GM23338 (cell line): ENCODE results near the gene XKRX.

Experiments
- CREB1 ChIP-seq: fragments of 250-450 bp; sonication (Bioruptor Pico); IDR thresholded peaks from 2 replicates; pipeline ENCODE4 v1.5.0; 2020; ENCODE audit warnings: low read depth, mild to moderate bottlenecking, moderate library complexity
- EZH2 ChIP-seq: fragments of 200-600 bp; sonication (generic); IDR thresholded peaks from one replicate; pipeline ENCODE4 v1.8.0; 2017; ENCODE audit warnings: antibody characterized with exemption, mild to moderate bottlenecking, low read depth; ENCODE audit not compliant: unreplicated experiment
- EZH2phosphoT487 ChIP-seq: fragments of 200-600 bp; sonication (generic); IDR thresholded peaks from one replicate; pipeline ENCODE4 v1.8.1; 2018; ENCODE audit warnings: antibody characterized with exemption; ENCODE audit not compliant: unreplicated experiment
- JUNB ChIP-seq: IDR thresholded peaks from one replicate; pipeline ENCODE4 v1.6.1; 2016; ENCODE audit warnings: antibody characterized with exemption; ENCODE audit not compliant: unreplicated experiment
- NANOG ChIP-seq: IDR thresholded peaks from 2 replicates; pipeline ENCODE4 v1.6.1; 2016; ENCODE audit warnings: antibody characterized with exemption, borderline replicate concordance
- POLR2AphosphoS5 ChIP-seq: IDR thresholded peaks from 2 replicates; pipeline ENCODE4 v1.6.1; 2016; ENCODE audit warnings: antibody characterized with exemption, low read depth
- ZNF114 ChIP-seq: fragments of 250-450 bp; sonication (Bioruptor Pico); IDR thresholded peaks from 2 replicates; pipeline ENCODE4 v1.5.0; 2020; ENCODE audit warnings: mild to moderate bottlenecking, moderate library complexity
- ZNF331 ChIP-seq: fragments of 250-450 bp; sonication (Bioruptor Pico); IDR thresholded peaks from 2 replicates; pipeline ENCODE4 v1.5.0; 2020; ENCODE audit warnings: low read depth, mild to moderate bottlenecking, moderate library complexity
- TF ChIP-seq, protein P1 (sequence below), 2 experiments: fragments of 200-600 bp in 1 of 2; sonication (generic) in 1 of 2; conservative IDR thresholded peaks; 2 replicates each; pipeline versions ENCODE4 v1.5.1 to v1.6.1; 2016 to 2017; ENCODE audit warnings: antibody characterized with exemption in 2 of 2, low read depth in 2 of 2, mild to moderate bottlenecking in 2 of 2, moderate library complexity in 1 of 2
- TF ChIP-seq, protein P2 (sequence below): IDR thresholded peaks from one replicate; pipeline ENCODE4 v1.6.1; 2018; ENCODE audit warnings: antibody characterized with exemption; ENCODE audit not compliant: unreplicated experiment
- TF ChIP-seq, protein P3 (sequence below): IDR thresholded peaks from 2 replicates; pipeline ENCODE4 v1.6.1; 2016; ENCODE audit warnings: antibody characterized with exemption

DNA sequence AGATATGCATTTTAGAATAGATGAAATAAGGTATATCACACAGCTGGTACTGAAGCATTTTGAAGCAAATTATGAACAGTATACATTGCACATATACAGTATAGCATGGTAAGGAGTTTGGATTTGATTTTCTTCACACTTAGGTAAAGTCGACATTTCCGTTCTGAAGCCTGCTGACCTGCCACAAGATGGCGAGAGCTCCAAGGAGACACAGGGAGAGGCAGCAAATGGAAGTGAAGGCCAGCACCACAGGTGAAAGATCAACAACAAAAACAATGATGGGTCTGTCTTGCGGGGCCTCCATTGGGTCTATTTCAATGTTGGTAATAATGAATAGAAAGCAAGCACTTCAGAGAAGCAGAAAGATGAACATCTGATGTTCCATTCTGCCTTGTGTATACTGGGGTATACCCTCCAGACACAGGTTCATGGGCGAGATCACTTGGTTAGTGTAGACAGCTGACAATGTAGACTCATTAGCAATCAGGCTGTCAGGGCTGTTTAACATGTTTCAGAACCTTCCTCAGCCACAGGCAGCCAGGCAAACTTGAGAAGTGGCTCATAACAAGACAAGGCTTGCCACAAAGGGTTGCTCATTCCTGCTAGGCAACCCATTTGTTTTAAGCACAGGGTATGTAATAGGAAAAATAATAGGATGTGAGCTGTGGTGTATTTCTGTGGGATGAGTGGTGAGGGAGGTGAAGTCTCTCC, 33.2 kb downstream of the XKRX start:
- TF ChIP-seq, protein P1, sequence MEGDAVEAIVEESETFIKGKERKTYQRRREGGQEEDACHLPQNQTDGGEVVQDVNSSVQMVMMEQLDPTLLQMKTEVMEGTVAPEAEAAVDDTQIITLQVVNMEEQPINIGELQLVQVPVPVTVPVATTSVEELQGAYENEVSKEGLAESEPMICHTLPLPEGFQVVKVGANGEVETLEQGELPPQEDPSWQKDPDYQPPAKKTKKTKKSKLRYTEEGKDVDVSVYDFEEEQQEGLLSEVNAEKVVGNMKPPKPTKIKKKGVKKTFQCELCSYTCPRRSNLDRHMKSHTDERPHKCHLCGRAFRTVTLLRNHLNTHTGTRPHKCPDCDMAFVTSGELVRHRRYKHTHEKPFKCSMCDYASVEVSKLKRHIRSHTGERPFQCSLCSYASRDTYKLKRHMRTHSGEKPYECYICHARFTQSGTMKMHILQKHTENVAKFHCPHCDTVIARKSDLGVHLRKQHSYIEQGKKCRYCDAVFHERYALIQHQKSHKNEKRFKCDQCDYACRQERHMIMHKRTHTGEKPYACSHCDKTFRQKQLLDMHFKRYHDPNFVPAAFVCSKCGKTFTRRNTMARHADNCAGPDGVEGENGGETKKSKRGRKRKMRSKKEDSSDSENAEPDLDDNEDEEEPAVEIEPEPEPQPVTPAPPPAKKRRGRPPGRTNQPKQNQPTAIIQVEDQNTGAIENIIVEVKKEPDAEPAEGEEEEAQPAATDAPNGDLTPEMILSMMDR (conservative IDR thresholded peaks at IDR 0.05; ENCODE audit: low read depth in 2 of 2), result peak; percentile 63 to 78
- TF ChIP-seq EZH2phosphoT487, result no peak
- no peak for TF ChIP-seq JUNB
- TF ChIP-seq, protein P2, sequence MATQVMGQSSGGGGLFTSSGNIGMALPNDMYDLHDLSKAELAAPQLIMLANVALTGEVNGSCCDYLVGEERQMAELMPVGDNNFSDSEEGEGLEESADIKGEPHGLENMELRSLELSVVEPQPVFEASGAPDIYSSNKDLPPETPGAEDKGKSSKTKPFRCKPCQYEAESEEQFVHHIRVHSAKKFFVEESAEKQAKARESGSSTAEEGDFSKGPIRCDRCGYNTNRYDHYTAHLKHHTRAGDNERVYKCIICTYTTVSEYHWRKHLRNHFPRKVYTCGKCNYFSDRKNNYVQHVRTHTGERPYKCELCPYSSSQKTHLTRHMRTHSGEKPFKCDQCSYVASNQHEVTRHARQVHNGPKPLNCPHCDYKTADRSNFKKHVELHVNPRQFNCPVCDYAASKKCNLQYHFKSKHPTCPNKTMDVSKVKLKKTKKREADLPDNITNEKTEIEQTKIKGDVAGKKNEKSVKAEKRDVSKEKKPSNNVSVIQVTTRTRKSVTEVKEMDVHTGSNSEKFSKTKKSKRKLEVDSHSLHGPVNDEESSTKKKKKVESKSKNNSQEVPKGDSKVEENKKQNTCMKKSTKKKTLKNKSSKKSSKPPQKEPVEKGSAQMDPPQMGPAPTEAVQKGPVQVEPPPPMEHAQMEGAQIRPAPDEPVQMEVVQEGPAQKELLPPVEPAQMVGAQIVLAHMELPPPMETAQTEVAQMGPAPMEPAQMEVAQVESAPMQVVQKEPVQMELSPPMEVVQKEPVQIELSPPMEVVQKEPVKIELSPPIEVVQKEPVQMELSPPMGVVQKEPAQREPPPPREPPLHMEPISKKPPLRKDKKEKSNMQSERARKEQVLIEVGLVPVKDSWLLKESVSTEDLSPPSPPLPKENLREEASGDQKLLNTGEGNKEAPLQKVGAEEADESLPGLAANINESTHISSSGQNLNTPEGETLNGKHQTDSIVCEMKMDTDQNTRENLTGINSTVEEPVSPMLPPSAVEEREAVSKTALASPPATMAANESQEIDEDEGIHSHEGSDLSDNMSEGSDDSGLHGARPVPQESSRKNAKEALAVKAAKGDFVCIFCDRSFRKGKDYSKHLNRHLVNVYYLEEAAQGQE, result no peak
- TF ChIP-seq ZNF331 (CRISPR knock-in tag), result no peak
- no peak for TF ChIP-seq POLR2AphosphoS5
- no peak for TF ChIP-seq EZH2
- TF ChIP-seq ZNF114 (CRISPR knock-in tag), result no peak
- TF ChIP-seq NANOG, result no peak
- no peak for TF ChIP-seq CREB1 (CRISPR knock-in tag)
- TF ChIP-seq, protein P3, sequence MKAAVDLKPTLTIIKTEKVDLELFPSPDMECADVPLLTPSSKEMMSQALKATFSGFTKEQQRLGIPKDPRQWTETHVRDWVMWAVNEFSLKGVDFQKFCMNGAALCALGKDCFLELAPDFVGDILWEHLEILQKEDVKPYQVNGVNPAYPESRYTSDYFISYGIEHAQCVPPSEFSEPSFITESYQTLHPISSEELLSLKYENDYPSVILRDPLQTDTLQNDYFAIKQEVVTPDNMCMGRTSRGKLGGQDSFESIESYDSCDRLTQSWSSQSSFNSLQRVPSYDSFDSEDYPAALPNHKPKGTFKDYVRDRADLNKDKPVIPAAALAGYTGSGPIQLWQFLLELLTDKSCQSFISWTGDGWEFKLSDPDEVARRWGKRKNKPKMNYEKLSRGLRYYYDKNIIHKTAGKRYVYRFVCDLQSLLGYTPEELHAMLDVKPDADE, result no peak
